ENCODE measurements around the gene PNMA8C. TPM values are rescaled to one million over a fixed set of nuclear protein-coding genes. Genes with fewer than 3 reads are reported as not detected.

The PNMA8C gene
- total RNA-seq, 4 donors from 2014 or later: 0.12 to 0.39 (median 0.27) TPM; not detected in 1

- H3K36me3 ChIP-seq: no peaks in the 10 kb centered on the region
- TF ChIP-seq CTCF (IDR thresholded peaks at IDR 0.05) (no peak), POLR2AphosphoS5 (IDR thresholded peaks at IDR 0.05) (no peak), POLR2A (IDR thresholded peaks at IDR 0.05) (no peak), EP300 (IDR thresholded peaks at IDR 0.05) (no peak)
- no peaks in the 10 kb centered on the region for H3K9me3 ChIP-seq
- H3K4me3 ChIP-seq: peak overlapping the region in 1 of 2 donors; percentile 57
- H3K4me1 ChIP-seq: peaks cover 0 to 67% (median 14%) of the 10 kb centered on the region in 3 donors
- ATAC-seq: no peak
- H3K27me3 ChIP-seq: peaks cover 94% of the 10 kb centered on the region
- WGBS, 2 donors (ENCODE audit: low coverage in 1 of 2): 65 to 71% methylated on average over 7 to 9 of the region's 13 CpGs
- H3K27ac ChIP-seq: peak overlapping the region in 1 of 4 donors; percentile 78
These were observed 18.3 kb downstream of the PNMA8C start for GRCh38 chr19:46410205-46411087.

GRCh38 chr19:46409191-46409590, 19.5 kb downstream of the PNMA8C start:
- no peak for ATAC-seq
- peaks cover 94% of the 10 kb centered on the region for H3K27me3 ChIP-seq
- TF ChIP-seq CTCF (IDR thresholded peaks at IDR 0.05) (no peak), POLR2A (IDR thresholded peaks at IDR 0.05) (no peak), POLR2AphosphoS5 (IDR thresholded peaks at IDR 0.05) (no peak), EP300 (IDR thresholded peaks at IDR 0.05) (no peak)
- peaks cover 0 to 79% (median 14%) of the 10 kb centered on the region in 3 donors for H3K4me1 ChIP-seq
- H3K27ac ChIP-seq: peak overlapping the region in 2 of 4 donors; percentile 65 to 66
- no peak overlapping the region for H3K4me3 ChIP-seq
- 75 to 92% methylated on average over 1 to 3 of the region's 3 CpGs for WGBS, 2 donors (ENCODE audit: low coverage in 1 of 2)
- H3K36me3 ChIP-seq: no peaks in the 10 kb centered on the region
- H3K9me3 ChIP-seq: no peaks in the 10 kb centered on the region

GRCh38 chr19:46408664-46409039, 20.1 kb downstream of the PNMA8C start:
- Histone ChIP-seq H3K27ac (peak overlapping the region in 3 of 4 donors; percentile 33 to 66 (median 65)), H3K9me3 (no peaks in the 10 kb centered on the region), H3K36me3 (no peaks in the 10 kb centered on the region), H3K27me3 (peaks cover 95% of the 10 kb centered on the region), H3K4me1 (peaks cover 0 to 80% (median 13%) of the 10 kb centered on the region in 3 donors), H3K4me3 (peak overlapping the region in 1 of 2 donors; percentile 26)
- TF ChIP-seq POLR2A (IDR thresholded peaks at IDR 0.05): no peak
- TF ChIP-seq EP300 (IDR thresholded peaks at IDR 0.05): no peak
- no peak for TF ChIP-seq CTCF (IDR thresholded peaks at IDR 0.05)
- no peak for TF ChIP-seq POLR2AphosphoS5 (IDR thresholded peaks at IDR 0.05)
- ATAC-seq: peak; percentile 76
- no CpG with 5 or more reads among the region's 11 CpGs for WGBS, 2 donors (ENCODE audit: low coverage in 1 of 2)

GRCh38 chr19:46407856-46408663, 20.7 kb downstream of the PNMA8C start:
- no peak for ATAC-seq

More at GRCh38 chr19:46407856-46408663, 20.7 kb downstream of the PNMA8C start:
- TF ChIP-seq EP300 (IDR thresholded peaks at IDR 0.05): no peak
- TF ChIP-seq POLR2AphosphoS5 (IDR thresholded peaks at IDR 0.05): no peak
- TF ChIP-seq POLR2A (IDR thresholded peaks at IDR 0.05): no peak
- TF ChIP-seq CTCF (IDR thresholded peaks at IDR 0.05): no peak
- Histone ChIP-seq H3K27me3 (peaks cover 95% of the 10 kb centered on the region), H3K4me1 (peaks cover 0 to 75% (median 11%) of the 10 kb centered on the region in 3 donors), H3K27ac (peak overlapping the region in 3 of 4 donors; percentile 33 to 66 (median 65)), H3K36me3 (no peaks in the 10 kb centered on the region), H3K9me3 (no peaks in the 10 kb centered on the region), H3K4me3 (peak overlapping the region in 1 of 2 donors; percentile 26)
- WGBS, 2 donors (ENCODE audit: low coverage in 1 of 2): 16% methylated on average over 9 to 21 of the region's 23 CpGs

Data from gastroesophageal sphincter (tissue), 4 donors.